Gastroesophageal sphincter (tissue), 3 donors: ENCODE results near the gene LUC7L2.

Source experiments
- CTCF ChIP-seq, 4 experiments: fragments of 200-600 bp in 2 of 4; fragments of 450-650 bp in 2 of 4; sonication (generic) in 1 of 4; IDR thresholded peaks; one replicate each; pipeline ENCODE4 v1.5.1; 2017 to 2019; ENCODE audit warnings: antibody characterized with exemption in 4 of 4, mild to moderate bottlenecking in 2 of 4, moderate library complexity in 2 of 4
- EP300 ChIP-seq: sonication (generic); formaldehyde crosslinking; IDR thresholded peaks from one replicate; pipeline ENCODE4 v1.6.1; 2017; ENCODE audit warnings: antibody characterized with exemption, mild to moderate bottlenecking
- POLR2A ChIP-seq, 2 donors: fragments of 450-650 bp; IDR thresholded peaks; one replicate each; pipeline ENCODE4 v1.6.1; 2017; ENCODE audit warnings: antibody characterized with exemption in 2 of 2, mild to moderate bottlenecking in 2 of 2, moderate library complexity in 1 of 2
- POLR2AphosphoS5 ChIP-seq: sonication (generic); formaldehyde crosslinking; IDR thresholded peaks from one replicate; pipeline ENCODE4 v1.6.1; 2017; ENCODE audit warnings: antibody characterized with exemption

- no peak for TF ChIP-seq POLR2A (IDR thresholded peaks at IDR 0.05)
- TF ChIP-seq CTCF (IDR thresholded peaks at IDR 0.05): no peak
- no peak for TF ChIP-seq EP300
- no peak for TF ChIP-seq POLR2AphosphoS5
Observed at GRCh38 chr7:139339698-139340036, 20.0 kb upstream of the LUC7L2 start.
